Measurements from ENCODE around the gene USP15.
"Not testable (repeated sequence)": the region's sequence is repeated elsewhere in the genome, so short reads cannot be mapped to it uniquely, and the experiment has no call there.

Gene USP15

GRCh38 chr12:62331306-62331705, 71.1 kb downstream of the USP15 start:
- no peak for DNase-seq

- DNase-seq, result no peak
Measured at GRCh38 chr12:62332598-62332997, 72.4 kb downstream of the USP15 start.

GRCh38 chr12:62335057-62335456, 74.9 kb downstream of the USP15 start:
- DNase-seq, result no peak

GRCh38 chr12:62335796-62336195, 75.6 kb downstream of the USP15 start:
- DNase-seq, result no peak

- DNase-seq, result not testable (repeated sequence)
Measured at GRCh38 chr12:62337643-62338042, 77.4 kb downstream of the USP15 start.

GRCh38 chr12:62342614-62343303, 82.6 kb downstream of the USP15 start:
- not testable (repeated sequence) for DNase-seq

GRCh38 chr12:62343304-62344120, 83.3 kb downstream of the USP15 start:
- DNase-seq, result not testable (repeated sequence)

GRCh38 chr12:62344731-62345556, 84.7 kb downstream of the USP15 start:
- DNase-seq, result peak; percentile 27

- peak; percentile 27 for DNase-seq
Measured at GRCh38 chr12:62345667-62346066, 85.5 kb downstream of the USP15 start.

- DNase-seq, result no peak
Measured at GRCh38 chr12:62346817-62347216, 86.6 kb downstream of the USP15 start.

GRCh38 chr12:62347922-62348650, 87.9 kb downstream of the USP15 start:
- no peak for DNase-seq

GRCh38 chr12:62350554-62350953, 90.3 kb downstream of the USP15 start:
- no peak for DNase-seq

- DNase-seq, result no peak
Measured at GRCh38 chr12:62351326-62351725, 91.1 kb downstream of the USP15 start.

GRCh38 chr12:62361048-62361447, 100.8 kb downstream of the USP15 start:
- no peak for DNase-seq

- no peak for DNase-seq
Measured at GRCh38 chr12:62363506-62363905, 103.3 kb downstream of the USP15 start.

- DNase-seq, result not testable (repeated sequence)
Measured at GRCh38 chr12:62364697-62365096, 104.5 kb downstream of the USP15 start.

GRCh38 chr12:62365846-62366245, 105.6 kb downstream of the USP15 start:
- not testable (repeated sequence) for DNase-seq

GRCh38 chr12:62368430-62369223, 108.4 kb downstream of the USP15 start:
- DNase-seq, result not testable (repeated sequence)

- DNase-seq, result peak; percentile 24
Measured at GRCh38 chr12:62370189-62370588, 110.0 kb downstream of the USP15 start.

GRCh38 chr12:62371661-62372060, 111.5 kb downstream of the USP15 start:
- DNase-seq, result no peak

- no peak for DNase-seq
Measured at GRCh38 chr12:62372134-62372533, 111.9 kb downstream of the USP15 start.

GRCh38 chr12:62372825-62373224, 112.6 kb downstream of the USP15 start:
- no peak for DNase-seq
